GM10847 (cell line): ENCODE data around the gene COPS4.

Source experiments
- POLR2A ChIP-seq: IDR thresholded peaks from 2 replicates; pipeline ENCODE4 v1.6.1; 2011; ENCODE audit not compliant: insufficient read length; ENCODE audit errors: extremely low read depth

COPS4 gene

GRCh38 chr4:83034630-83035494, at the start of gene COPS4:
TSS of gene COPS4 (plus strand) at chr4:83035183. CDS start at chr4:83035225, 42 bp downstream.
- TF ChIP-seq POLR2A, result peak; percentile 63

DNA sequence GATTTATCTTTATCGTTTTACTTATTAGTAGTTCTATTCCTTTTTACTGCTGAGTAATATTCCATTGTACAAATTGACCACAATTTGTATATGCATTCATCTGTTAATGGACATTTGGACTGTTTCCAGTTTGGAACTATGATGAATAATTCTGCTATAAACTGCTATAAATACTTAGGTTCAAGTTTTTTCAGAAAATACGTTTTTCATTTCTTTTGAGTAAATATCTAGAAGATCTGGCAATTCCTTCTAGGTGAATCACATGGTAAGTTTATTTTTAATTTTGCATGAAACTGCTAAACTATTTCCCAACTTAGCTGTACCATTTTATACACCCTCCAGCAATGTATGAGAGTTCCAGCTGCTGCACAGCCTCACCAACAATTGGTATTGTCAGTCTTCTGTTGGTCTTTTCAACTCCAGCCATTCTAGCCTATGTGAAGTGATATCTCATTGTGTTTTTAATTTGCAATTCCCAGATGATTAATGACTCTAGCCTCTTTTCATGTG, 46.6 kb upstream of the COPS4 start:
- no peak for TF ChIP-seq POLR2A

DNA sequence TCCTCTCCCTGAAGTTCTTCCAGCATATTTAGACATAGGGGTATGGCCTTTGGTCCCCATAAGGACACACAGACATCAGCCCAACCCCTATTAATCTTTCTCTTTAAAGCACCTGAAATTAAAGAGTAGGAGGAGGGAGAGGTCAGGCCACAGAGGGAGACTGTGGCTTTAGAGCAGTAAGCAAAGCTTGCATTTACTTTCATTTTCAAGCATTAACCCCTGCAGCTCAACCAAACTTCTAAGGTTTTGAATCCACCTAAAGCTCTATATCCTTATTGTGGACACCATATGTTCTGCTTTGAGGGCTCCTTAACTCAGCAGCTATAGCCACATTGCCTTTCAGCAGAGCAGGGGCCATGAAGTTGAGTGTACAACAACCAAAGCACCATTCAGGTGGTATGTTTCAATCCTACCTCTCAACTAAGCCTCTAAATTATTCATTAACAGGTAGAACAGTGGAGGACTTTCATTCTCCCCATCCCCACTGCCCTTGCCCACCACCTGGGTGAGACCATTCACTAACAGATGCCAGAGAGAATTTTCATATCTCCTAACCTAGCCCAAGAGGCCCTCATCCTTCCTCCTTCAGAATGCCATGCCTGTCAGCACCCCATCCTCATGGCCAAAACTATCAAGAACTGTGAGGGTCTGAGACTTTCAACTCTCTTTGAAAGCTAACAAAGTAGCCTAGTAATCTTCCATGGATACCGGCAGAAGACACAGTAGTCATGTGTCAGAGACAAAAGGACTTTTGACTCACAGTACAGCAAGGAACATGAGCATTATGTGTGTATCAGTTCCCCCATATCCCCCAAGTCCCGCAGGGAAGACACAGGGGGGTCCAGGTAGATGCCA, 45.2 kb upstream of the COPS4 start:
- TF ChIP-seq POLR2A, result no peak

- TF ChIP-seq POLR2A, result no peak
Observed at GRCh38 chr4:82994834-82995233, 40.1 kb upstream of the COPS4 start.

DNA sequence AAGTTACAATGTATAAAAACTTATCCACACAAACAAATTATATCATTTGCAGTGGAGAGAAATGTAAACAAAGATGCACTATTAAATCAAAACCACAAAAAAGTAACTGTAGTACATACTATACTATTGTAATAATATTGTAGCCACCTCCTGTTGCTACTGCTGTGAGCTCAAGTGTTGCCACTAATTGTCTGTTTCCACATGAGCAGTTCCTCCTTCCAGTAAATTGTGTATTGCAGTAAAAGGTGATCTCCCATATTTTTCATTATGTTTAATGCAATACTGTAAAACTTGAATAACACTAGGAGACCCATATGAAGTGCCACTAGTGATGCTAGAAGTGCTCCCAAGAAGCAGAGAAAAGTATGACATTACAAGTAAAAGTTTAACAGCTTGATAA, 36.1 kb upstream of the COPS4 start:
- no peak for TF ChIP-seq POLR2A

DNA sequence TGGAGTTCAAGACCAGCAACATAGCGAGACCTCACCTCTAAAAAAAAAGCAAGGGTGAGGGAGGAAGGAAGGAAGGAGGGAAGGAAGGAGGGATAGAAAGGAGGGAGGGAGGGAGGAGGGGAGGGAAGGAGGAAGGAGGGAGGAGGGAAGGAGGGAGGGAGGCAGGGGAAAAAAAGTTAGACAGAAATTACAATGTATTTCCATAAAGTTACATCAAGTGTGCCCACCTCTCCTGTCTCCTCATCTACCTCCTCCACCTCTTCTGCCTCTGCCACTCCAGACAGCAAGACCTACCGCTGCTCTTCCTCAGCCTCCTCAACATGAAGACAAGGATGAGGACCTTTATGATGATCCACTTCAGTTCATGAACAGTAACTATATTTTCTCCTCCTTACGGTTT, 32.7 kb upstream of the COPS4 start:
- no peak for TF ChIP-seq POLR2A

- no peak for TF ChIP-seq POLR2A
Observed at GRCh38 chr4:83009529-83009928, 25.5 kb upstream of the COPS4 start.

GRCh38 chr4:83010111-83010521, 24.9 kb upstream of the COPS4 start:
- TF ChIP-seq POLR2A, result no peak

DNA sequence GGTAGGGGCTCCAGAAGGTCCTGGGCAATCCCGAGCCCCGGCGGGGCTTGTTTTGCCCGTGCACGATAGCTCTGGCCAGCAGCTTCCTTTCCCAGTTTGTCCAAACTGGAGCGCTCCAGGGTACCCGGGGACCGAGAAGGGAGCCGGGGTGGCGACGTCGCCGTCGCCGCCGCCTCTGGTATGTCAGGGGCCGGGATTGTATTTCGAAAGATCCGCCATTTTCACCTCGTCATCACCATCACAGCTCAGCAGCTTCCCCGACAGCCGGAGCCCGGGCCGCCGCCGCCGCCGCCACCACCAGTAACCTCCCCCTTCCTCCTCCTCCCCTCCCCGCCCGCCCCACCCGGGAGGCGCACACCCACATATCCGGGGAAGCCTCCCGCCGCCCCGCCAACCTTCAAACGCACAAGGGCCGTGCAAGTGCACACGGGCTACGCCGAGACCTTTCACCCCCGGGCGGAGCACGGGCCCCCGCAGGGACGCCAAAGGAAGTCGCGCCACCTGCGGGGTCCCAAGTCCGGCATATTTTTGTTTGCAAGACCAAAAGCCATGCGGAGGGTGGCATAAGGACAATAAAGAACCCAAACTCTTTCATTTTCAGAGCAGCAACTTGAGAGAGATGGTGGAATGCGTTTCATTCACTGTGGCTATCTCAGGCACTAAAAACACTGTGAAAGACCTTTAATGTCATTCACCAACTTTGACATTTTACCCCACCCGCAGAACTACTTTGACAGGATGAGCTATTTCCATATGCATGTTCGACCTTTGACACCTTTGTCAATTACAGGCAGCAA, 24.3 kb upstream of the COPS4 start, which contains the start of gene LIN54:
Gene LIN54 (minus strand): TSS at position 302 of the 797 bp plus-strand sequence. CDS start 25,979 bp downstream, outside the sequence.
- peak; percentile 22 for TF ChIP-seq POLR2A

DNA sequence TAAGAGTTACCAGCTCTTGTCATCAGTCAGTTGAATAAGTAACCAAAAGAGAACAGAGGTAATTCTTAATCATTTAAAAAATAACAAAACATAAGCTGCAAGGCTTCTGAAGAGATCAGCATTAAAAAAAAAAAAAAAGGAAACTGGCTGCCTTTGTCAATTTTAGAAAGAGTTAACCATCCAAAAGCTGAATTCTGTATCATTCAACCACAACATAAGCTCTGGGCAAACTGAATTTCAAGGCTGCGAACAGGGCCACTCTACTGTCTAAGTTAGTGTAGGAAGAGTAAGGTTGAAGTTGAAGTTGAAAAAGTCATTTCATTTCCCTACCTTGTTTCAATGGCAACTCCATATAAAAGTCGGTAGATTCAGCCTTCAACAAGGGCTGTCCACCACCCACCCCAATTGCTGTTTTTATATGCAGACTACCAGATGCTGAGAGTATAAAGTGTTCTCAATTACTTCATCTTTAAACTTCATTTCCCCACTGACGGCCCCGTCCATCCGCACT, 23.2 kb upstream of the COPS4 start:
- no peak for TF ChIP-seq POLR2A

DNA sequence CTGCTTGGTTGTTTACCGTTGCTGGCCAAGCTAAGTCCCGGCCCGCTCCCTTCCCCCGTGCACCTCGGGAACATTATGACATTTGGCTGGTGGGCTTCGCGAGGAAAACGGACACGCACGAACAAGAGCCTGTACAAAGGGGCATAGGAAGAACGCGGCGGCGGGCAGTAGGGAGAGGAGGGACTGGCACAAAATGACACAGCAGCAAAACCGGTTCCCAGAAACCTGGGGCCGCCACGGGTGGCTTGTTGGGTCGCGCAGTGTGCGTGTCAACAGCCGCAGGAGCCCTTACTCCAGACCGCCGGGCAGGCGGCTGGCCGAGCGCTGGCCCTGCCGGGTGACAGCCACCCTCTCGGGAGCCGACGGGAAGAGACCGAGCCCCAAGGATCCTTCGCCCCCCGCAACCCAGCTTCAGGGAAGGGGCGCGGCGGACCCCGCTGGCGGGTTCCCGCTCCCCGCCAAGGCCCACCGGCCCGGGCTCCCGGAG, 22.7 kb upstream of the COPS4 start:
- TF ChIP-seq POLR2A, result no peak

DNA sequence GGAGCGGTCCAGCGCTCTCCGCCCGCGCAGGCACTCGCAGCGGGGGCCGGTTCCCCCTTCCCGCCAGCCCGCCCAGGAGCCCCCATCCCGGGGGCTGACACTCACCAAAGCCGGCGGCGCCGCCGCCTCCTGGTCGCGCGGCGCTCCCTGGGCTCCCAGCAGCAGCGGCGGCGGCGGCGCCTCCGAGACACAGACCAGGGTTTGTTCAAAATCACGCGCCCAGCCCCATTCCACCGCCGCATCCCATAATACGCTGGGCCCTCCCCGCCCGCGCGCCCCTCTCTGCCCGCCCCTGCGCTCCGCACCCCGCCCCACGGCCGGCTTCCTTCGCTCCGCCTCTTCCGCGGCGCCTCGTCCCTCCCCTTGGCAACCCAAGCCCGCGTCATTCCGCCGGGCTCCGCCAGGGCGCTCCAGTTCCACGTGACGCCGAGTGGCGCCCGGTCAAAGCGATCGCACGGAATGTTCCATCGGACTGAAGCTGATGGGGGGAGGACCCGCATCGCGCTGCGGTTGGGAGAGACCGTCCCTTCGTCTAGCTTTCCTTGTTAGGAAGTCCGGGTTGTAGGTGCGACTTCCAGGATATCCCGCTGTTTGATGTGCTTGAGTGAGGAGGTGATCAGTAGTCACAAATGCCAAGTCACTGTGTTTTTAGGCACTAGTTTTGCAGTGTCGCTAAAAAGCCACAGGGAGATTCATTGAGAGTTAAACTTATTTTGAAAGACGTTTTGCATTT, 22.1 kb upstream of the COPS4 start:
- peak; percentile 44 for TF ChIP-seq POLR2A

- TF ChIP-seq POLR2A, result no peak
Observed at GRCh38 chr4:83013420-83013867, 21.5 kb upstream of the COPS4 start.

- TF ChIP-seq POLR2A, result no peak
Observed at GRCh38 chr4:83013902-83014301, 21.1 kb upstream of the COPS4 start.

DNA sequence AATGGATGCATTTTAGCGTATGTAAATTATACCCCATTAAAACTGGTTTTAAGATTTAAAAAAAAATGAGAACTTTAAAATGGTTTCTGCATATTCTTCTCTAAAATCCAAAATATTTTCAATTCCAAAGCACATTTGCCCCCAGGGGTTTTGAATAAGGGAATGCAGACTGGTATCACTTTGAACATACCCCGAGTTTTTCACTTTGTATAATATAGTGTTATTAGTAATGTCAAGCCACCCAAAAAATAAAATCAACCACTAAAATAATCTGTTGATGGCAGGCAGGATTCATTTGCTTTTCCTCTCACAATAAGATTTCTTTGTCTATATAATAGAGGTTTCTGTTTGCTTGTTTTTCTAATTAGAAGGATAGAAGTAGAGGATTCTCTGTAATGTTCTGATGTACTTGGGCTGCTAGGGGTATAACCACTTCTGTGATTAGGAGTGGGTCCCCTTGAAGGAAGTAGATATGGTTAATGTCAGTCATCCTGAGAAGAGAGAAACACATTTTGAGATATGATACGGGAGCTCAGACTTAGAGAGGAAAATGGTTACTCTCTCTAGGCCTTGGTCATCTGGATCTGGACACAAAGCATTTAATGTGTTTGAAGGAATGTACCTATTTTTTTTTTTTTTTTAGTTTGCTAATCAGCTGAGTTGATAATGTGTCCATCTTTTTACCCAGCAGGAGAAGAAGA, 15.0 kb upstream of the COPS4 start:
- no peak for TF ChIP-seq POLR2A
